Activated CD8-positive, alpha-beta memory T cell treated with anti-CD3 and anti-CD28 coated beads for 4 hours (primary cell): ENCODE results near the gene GBA2.

Source experiments
- DNase-seq, 2 donors: peaks; one replicate each; pipeline ENCODE4 v3.0.0-alpha.2; 2020; ENCODE audit warnings: low read depth in 2 of 2

The GBA2 gene

GRCh38 chr9:35738924-35739323, 10.1 kb downstream of the GBA2 start:
- DNase-seq: no peak

DNA sequence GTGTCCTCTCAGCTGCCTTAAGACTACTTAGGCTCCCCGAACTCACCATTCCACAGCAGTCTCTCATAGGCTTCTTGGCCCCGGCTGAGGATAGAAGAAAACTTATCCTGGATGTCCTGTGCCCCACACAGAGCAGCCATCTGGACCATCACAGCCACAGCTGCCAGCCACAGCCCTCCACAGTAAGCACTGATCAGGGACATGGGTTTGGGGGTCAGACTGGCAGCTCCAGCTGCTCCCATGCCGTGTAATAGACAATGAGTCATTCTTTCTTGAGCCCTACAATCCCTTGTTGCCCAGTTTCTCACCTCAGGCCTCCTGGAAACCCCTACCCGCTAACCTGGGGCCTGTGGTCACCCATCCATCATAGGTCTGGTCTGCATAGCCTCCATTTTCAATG, 10.8 kb downstream of the GBA2 start:
- DNase-seq: no peak

- DNase-seq: no peak
Measured at GRCh38 chr9:35737143-35737542, 11.9 kb downstream of the GBA2 start.

GRCh38 chr9:35736201-35736633, 12.8 kb downstream of the GBA2 start:
- DNase-seq: no peak

- DNase-seq: no peak
Measured at GRCh38 chr9:35734096-35734495, 14.9 kb downstream of the GBA2 start.

DNA sequence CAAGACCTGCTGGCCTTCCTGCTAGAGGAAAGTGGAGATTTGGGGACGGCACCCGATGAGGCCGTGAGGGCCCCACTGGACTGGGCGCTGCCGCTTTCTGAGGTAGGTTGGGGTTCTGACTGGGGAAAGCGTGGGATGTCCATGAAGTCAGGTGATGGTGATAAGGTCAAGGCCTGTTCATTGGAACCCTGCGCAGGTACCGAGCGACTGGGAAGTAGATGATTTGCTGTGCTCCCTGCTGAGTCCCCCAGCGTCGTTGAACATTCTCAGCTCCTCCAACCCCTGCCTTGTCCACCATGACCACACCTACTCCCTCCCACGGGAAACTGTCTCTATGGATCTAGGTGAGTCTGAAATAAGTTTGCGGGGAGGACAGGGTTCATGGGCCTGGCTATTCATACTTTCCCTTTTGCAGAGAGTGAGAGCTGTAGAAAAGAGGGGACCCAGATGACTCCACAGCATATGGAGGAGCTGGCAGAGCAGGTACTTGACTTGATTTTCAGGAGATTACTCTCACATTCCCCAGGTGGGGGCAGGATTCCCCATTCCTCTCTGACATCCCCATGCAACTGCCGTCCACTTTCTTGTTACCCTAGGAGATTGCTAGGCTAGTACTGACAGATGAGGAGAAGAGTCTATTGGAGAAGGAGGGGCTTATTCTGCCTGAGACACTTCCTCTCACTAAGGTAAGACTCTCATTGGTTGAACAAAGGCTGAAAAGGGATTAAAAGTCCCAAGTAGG, 16.1 kb downstream of the GBA2 start:
- no peak for DNase-seq

DNA sequence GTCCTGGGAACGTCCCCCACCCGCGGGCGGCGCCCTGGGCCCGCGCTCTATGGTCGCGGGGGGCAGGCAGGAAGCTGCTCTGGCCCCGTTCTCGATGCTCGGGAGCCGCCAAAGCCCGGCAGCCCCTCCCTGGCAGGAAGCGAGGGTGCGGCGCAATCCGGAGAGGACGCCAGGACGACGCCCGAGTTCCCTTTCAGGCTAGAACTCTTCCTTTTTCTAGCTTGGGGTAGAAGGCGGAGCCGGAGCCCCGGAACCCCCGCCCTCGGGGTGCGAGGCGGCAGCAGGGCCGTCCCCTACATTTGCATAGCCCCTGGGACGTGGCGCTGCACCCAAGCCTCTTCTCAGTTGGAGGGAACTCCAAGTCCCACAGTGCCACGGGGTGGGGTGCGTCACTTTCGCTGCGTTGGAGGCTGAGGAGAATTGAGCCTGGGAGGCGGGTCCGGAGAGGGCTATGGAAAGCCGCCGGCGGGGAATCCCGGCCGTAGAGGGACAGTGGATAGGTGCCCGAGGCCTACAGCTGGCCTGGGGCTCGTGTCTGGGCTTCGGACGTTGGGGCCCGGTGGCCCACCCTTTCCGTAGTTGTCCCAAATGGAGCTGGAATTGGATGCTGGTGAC, 16.7 kb downstream of the GBA2 start, which contains the start of the genes CREB3 and TLN1:
TSS of gene CREB3 (plus strand) at position 482 of the 615 bp plus-strand sequence. CDS start at position 589, 107 bp downstream.
TSS of gene TLN1 (minus strand) at position 11 of the 615 bp plus-strand sequence. CDS start 6,501 bp downstream, outside the sequence.
- peak; percentile 92 for DNase-seq

DNA sequence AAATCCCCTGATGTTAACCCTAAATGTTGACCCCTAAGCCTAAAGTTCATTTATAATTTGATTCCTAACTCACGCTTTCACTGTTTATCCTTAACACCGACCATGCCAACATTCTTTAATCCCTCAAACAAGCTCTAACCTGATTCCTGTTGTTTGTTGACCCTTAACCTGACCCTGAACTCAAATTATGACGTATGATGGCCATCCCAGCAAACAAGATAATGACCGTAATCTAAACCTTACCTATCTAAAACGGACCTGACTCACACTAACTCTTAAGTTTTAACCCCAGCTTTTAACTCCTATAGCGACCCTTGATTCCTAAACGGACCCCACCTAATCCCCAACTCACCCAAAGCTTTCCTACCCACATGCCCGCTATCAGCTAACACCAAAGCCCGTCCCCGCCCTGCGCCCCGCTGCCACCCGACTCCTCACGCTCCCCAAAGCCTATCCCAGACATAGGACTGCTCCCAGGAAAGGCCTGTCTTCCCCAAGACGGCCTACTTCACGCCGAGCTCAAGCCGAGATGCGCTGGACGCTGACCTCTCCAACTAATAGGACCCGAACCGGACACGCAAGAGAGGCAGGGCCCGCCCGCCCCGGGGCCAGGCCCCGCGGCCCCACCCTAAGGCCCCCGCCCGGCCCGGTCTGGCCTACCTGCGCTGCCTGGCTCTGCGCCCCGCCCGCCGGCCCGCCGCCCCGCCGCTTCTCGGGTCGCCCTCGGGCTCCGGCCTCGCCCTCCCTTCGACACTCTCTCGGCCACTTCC, 17.4 kb downstream of the GBA2 start:
- no peak for DNase-seq

DNA sequence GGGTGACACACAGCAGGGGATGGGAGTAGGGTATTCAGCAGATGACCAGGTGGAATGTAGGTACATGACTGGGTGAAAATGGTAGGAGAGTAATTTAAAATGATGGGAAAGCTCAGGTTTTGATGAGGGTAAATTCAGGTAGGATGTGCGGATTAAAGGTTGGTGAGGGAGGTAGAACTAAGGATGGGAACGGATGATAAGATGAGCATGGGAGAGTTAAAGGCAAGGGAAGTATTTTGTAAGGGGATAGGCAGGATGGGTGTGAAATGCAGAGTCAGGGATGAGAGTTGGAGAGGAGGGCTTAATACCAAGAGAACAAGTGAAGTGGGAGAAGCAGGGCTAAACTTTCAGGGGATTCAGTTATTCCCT, 18.6 kb downstream of the GBA2 start:
- DNase-seq: no peak

- no peak for DNase-seq
Measured at GRCh38 chr9:35729700-35730485, 19.1 kb downstream of the GBA2 start.

GRCh38 chr9:35729101-35729500, 19.9 kb downstream of the GBA2 start:
- no peak for DNase-seq

DNA sequence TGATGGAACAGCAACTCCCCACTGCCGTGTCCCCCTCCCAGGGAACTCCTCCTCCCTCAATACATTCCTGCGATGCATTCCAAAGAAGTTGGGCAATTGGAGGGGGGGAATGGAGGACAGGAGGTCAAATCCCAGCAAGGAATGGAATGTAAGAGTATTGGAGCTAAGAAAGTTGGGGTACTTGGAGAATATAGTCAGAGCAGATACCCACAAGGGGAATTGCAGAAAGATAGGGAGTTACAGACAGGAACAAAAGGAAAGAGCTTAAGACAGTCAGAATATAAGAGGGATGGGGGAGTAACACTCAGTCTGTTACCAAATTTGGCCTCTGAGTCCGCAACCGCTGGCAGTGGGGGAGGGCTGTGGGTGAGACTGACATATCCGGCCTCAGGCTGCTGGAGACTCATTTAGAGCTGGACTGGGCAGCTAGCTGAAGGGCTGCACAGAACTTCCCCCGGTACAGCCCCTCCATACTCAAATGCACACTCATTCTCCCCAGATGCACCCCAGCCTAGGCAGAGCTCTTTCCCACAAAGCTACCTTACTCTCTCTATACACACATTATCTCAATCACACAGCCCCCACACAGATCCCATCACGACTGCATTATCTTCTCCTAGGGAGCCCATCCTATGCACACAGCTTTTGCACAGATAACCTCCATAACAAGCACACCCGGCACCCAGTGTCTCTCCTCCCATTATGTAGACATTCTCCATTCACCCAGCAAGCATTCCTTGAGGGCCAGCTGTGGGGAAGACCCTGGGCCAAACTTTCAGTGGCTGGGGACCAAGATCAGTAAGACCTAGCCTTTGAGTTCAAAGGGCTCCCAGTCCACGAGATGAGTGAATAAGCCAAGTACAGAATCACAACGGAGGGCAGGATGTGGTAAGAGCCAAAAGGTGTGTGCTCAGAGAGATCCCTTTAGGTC, 20.7 kb downstream of the GBA2 start:
- DNase-seq: no peak

DNA sequence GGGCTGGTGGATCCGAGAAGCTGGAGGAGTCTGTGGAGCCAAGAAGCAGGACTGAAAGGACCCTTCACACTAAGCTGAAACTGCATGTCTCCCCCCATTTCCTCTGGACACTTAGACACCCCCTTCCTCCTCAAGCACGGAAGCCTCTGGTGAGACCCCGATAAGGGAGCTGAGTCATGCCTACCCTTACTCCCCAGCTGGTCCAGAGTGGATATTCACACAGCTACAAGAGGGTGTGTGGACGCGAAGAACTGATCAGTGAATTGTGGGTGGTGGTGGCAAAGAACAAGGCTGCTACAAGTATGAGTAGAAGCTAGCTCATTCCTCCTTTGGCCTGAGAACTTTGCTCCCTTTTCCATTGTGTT, 21.4 kb downstream of the GBA2 start:
- no peak for DNase-seq

DNA sequence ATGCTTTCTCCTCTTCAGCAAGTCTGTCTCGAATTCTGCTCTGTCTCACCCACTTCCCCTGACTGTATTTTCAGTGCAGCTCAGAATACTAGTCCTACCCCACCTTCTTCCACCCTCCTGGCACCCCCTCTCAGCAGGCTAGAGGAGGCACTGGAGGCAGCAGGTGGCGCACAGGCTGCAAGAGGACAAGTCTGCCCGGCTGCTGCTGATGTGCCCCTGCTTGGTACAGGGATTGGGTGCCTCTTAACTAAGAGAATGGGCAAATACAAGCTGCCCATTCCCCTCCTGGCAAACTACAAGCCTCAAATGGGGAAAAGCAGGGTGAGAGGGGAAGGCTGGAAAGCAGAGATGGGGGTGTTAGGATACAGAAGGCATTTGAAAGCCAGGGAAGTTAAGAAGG, 22.1 kb downstream of the GBA2 start:
- DNase-seq: no peak

DNA sequence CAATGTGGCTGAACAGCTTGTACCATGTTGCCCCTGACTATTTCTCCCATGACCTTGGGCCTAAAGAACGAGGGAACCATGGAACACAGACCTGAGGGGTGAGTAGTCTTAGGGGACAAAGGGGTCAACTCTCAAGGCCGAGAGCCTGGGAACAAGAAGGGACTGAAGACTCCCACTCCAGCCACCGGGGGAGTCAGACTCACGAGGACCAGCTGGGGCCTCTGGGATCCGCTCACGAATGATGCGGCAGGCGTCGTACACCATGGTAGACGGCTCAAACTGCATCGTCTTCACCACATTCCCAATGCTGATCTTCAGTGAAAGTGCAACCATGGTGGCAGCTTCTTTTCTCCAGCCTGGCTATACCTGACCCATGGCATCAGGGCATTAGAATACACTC, 23.7 kb downstream of the GBA2 start:
- no peak for DNase-seq

- DNase-seq: no peak
Measured at GRCh38 chr9:35723908-35724307, 25.1 kb downstream of the GBA2 start.

DNA sequence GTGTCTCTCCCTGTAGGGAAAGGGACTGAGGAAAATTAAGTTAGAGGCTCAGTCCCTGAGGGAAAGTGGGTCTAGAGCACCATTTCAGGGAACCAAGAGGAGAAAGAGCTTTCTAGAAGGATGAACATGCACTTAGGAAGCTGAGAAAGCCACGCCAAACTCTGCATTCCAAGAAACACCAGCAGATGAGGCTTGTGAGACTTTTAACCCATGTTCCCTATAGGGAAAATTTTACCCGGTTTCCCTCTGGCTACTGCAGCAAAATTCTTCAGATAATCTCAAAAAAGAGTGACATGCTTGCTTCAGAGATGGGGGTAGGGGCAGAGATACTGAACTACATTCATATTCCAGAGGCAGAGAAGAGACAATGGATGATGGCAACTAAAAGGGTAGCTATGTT, 25.6 kb downstream of the GBA2 start:
- no peak for DNase-seq

GRCh38 chr9:35719546-35719945, 29.5 kb downstream of the GBA2 start:
- no peak for DNase-seq

- no peak for DNase-seq
Measured at GRCh38 chr9:35718721-35719511, 30.1 kb downstream of the GBA2 start.
